Panc1 (cell line): ENCODE data around the gene ZDHHC8. TPM values are rescaled to one million over a fixed set of nuclear protein-coding genes. Genes with fewer than 3 reads are reported as not detected.

ENCODE experiments used
- ATAC-seq: fragments of 200-7000 bp; cut with Tn5 transposase; 2 replicates; pipeline ENCODE4 v1.9.1; 2020; ENCODE audit warnings: mild to moderate bottlenecking, moderate library complexity
- BruUV-seq: library from RNA; stranded (reverse); fragments of 400-500 nt; replicated peaks from 2 replicates; lab custom pipeline; 2021; lab: Mats Ljungman, UMichigan
- CTCF ChIA-PET: fragments of 300-600 bp; sonication (Branson Sonifier 250); formaldehyde crosslinking; loops from one replicate; lab custom pipeline; 2022; ENCODE audit warnings: antibody characterized with exemption; lab: Charles Lee
- POLR2A ChIA-PET: fragments of 300-600 bp; sonication (Branson Sonifier 250); formaldehyde crosslinking; loops from one replicate; lab custom pipeline; 2022; ENCODE audit warnings: antibody characterized with exemption; lab: Charles Lee
- DNase-seq: peaks from one replicate; pipeline ENCODE4 v3.0.0-alpha.2; 2010; ENCODE audit warnings: low read depth, low spot score
- H3K27ac ChIP-seq: 2 replicates; pipeline ENCODE4 v1.5.1; 2011; ENCODE audit warnings: mild to moderate bottlenecking, low read length, inconsistent platforms
- H3K27me3 ChIP-seq: fragments of 200-500 bp; sonication (Bioruptor generic); 2 replicates; pipeline ENCODE4 v1.6.0; 2014; ENCODE audit warnings: low read length, inconsistent platforms; ENCODE audit not compliant: control insufficient read depth, insufficient read depth
- H3K36me3 ChIP-seq: fragments of 200-500 bp; sonication (Bioruptor generic); 2 replicates; pipeline ENCODE4 v1.5.1; 2014; ENCODE audit warnings: inconsistent platforms, mild to moderate bottlenecking, low read length, moderate library complexity; ENCODE audit not compliant: control insufficient read depth, insufficient read depth
- H3K4me1 ChIP-seq: 2 replicates; pipeline ENCODE4 v1.5.1; 2011; ENCODE audit warnings: inconsistent platforms, mild to moderate bottlenecking, low read length, moderate library complexity; ENCODE audit not compliant: control insufficient read depth, insufficient read depth
- H3K4me3 ChIP-seq, 2 experiments: 2 replicates each; pipeline ENCODE4 v1.5.1; 2011 to 2012; ENCODE audit warnings: low read depth in 2 of 2, low read length in 2 of 2, mild to moderate bottlenecking in 2 of 2, inconsistent platforms in 1 of 2, moderate library complexity in 1 of 2
- H3K9me3 ChIP-seq: fragments of 200-500 bp; sonication (Bioruptor generic); 2 replicates; pipeline ENCODE4 v1.5.1; 2014; ENCODE audit warnings: low read depth, mild to moderate bottlenecking, inconsistent platforms, low read length, moderate library complexity; ENCODE audit not compliant: control insufficient read depth, insufficient read depth
- POLR2AphosphoS5 ChIP-seq: IDR thresholded peaks from 2 replicates; pipeline ENCODE4 v1.6.1; 2012; ENCODE audit warnings: mild to moderate bottlenecking, low read depth, low read length, moderate library complexity
- SIN3A ChIP-seq: IDR thresholded peaks from 2 replicates; pipeline ENCODE4 v1.6.1; 2012; ENCODE audit warnings: low read depth, mild to moderate bottlenecking, low read length, moderate library complexity, borderline replicate concordance; ENCODE audit not compliant: insufficient read depth
- TCF7L2 ChIP-seq: IDR thresholded peaks from 2 replicates; pipeline ENCODE4 v1.6.1; 2011; ENCODE audit warnings: mild to moderate bottlenecking, low read depth, low read length, inconsistent platforms
- in situ Hi-C: cut with HindIII; loops from 2 replicates; pipeline ENCODE4 v1.10.0; 2016; ENCODE audit warnings: low sequenced_read_pairs, low pct_unique_long_range_greater_than_20kb
- intact Hi-C: fragments of 100-400 bp; cut with micrococcal nuclease; formaldehyde crosslinking; loops from one replicate; pipeline ENCODE4 v1.10.0; 2022; ENCODE audit not compliant: unreplicated experiment
- total RNA-seq: library from RNA; stranded (reverse); gene quantifications from one replicate; pipeline ENCODE4 v1.2.1, GENCODE V29; 2021; ENCODE audit not compliant: unreplicated experiment
- TF ChIP-seq, protein P1 (sequence below), 2 experiments: IDR thresholded peaks; 2 replicates each; pipeline ENCODE4 v1.6.1; 2011 to 2012; ENCODE audit warnings: low read depth in 2 of 2, control low read depth in 1 of 2, low read length in 1 of 2, mild to moderate bottlenecking in 1 of 2, moderate library complexity in 1 of 2; ENCODE audit not compliant: insufficient read depth in 1 of 2
- TF ChIP-seq, protein P2 (sequence below): fragments of 450-650 bp; IDR thresholded peaks from 2 replicates; pipeline ENCODE4 v1.5.1; 2017; ENCODE audit warnings: mild to moderate bottlenecking

The ZDHHC8 gene
- total RNA-seq, 1 experiment from 2014 or later: 79.0 TPM

DNA sequence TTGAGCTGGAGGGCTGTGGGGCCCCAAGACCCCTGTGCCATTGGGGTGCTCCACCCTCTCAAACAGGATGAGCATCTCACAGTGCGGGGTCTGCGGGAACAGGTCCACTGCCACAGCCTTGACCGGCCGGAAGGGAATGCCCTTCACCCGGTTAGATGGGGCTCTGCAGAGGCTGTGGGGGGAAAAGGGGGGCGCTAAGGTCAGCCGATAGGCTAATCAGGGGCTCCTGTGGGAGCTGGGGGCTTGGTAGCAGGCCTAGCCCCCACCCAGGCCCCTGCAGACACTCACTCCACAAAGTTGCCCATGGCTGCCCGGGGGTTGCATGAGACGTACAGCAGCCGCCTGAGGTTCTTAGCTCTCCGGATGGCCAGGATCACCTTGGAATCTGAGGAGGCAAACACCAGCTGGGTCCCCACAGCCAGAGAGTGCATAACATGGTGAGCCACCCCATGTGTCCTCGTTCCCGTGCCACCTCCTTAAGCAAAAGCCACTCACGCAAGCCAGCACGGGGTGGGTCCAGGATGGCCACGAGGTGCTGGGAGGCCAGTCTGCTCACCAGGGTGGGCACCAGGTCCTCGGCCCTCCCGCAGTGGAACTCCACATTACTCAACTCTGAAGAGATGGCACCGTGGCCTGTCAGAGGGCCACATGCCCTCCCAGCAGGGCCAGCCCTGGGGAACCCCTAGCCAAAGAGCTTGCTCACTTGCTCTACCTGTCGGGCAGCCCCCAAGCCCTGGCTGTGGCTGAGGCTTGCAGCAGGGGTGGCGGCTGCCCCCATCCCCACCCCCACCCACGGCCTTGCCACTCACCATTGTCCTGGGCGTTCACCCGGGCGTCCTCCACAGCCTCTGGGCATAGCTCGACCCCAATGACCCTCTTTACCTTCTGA lies 18.7 kb upstream of the ZDHHC8 start:
- TF ChIP-seq, protein P1, sequence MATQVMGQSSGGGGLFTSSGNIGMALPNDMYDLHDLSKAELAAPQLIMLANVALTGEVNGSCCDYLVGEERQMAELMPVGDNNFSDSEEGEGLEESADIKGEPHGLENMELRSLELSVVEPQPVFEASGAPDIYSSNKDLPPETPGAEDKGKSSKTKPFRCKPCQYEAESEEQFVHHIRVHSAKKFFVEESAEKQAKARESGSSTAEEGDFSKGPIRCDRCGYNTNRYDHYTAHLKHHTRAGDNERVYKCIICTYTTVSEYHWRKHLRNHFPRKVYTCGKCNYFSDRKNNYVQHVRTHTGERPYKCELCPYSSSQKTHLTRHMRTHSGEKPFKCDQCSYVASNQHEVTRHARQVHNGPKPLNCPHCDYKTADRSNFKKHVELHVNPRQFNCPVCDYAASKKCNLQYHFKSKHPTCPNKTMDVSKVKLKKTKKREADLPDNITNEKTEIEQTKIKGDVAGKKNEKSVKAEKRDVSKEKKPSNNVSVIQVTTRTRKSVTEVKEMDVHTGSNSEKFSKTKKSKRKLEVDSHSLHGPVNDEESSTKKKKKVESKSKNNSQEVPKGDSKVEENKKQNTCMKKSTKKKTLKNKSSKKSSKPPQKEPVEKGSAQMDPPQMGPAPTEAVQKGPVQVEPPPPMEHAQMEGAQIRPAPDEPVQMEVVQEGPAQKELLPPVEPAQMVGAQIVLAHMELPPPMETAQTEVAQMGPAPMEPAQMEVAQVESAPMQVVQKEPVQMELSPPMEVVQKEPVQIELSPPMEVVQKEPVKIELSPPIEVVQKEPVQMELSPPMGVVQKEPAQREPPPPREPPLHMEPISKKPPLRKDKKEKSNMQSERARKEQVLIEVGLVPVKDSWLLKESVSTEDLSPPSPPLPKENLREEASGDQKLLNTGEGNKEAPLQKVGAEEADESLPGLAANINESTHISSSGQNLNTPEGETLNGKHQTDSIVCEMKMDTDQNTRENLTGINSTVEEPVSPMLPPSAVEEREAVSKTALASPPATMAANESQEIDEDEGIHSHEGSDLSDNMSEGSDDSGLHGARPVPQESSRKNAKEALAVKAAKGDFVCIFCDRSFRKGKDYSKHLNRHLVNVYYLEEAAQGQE (IDR thresholded peaks at IDR 0.05; ENCODE audit: insufficient read depth in 1 of 2, low read depth in 2 of 2, low read length in 1 of 2): no peak
- TF ChIP-seq TCF7L2: no peak
- TF ChIP-seq, protein P2, sequence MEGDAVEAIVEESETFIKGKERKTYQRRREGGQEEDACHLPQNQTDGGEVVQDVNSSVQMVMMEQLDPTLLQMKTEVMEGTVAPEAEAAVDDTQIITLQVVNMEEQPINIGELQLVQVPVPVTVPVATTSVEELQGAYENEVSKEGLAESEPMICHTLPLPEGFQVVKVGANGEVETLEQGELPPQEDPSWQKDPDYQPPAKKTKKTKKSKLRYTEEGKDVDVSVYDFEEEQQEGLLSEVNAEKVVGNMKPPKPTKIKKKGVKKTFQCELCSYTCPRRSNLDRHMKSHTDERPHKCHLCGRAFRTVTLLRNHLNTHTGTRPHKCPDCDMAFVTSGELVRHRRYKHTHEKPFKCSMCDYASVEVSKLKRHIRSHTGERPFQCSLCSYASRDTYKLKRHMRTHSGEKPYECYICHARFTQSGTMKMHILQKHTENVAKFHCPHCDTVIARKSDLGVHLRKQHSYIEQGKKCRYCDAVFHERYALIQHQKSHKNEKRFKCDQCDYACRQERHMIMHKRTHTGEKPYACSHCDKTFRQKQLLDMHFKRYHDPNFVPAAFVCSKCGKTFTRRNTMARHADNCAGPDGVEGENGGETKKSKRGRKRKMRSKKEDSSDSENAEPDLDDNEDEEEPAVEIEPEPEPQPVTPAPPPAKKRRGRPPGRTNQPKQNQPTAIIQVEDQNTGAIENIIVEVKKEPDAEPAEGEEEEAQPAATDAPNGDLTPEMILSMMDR: no peak
- no peak for TF ChIP-seq POLR2AphosphoS5
- TF ChIP-seq SIN3A: no peak
- Histone ChIP-seq H3K4me1 (peaks cover 13% of the 10 kb centered on the region), H3K27me3 (no peaks in the 10 kb centered on the region), H3K36me3 (peaks cover 4% of the 10 kb centered on the region), H3K4me3 (no peak overlapping the region), H3K27ac (no peak overlapping the region), H3K9me3 (no peaks in the 10 kb centered on the region)
- intact Hi-C loops (no loop called here), in situ Hi-C loops (no loop called here)
- ChIA-PET POLR2A (no interaction called here), CTCF (interaction anchor here (0.6 kb wide), 1 partner anchor 968 kb away, joined by 4 read pairs; no protein-coding TSS in a partner anchor)
- DNase-seq (no peak), ATAC-seq (no peak)
- BruUV-seq: no TSS peak

DNA sequence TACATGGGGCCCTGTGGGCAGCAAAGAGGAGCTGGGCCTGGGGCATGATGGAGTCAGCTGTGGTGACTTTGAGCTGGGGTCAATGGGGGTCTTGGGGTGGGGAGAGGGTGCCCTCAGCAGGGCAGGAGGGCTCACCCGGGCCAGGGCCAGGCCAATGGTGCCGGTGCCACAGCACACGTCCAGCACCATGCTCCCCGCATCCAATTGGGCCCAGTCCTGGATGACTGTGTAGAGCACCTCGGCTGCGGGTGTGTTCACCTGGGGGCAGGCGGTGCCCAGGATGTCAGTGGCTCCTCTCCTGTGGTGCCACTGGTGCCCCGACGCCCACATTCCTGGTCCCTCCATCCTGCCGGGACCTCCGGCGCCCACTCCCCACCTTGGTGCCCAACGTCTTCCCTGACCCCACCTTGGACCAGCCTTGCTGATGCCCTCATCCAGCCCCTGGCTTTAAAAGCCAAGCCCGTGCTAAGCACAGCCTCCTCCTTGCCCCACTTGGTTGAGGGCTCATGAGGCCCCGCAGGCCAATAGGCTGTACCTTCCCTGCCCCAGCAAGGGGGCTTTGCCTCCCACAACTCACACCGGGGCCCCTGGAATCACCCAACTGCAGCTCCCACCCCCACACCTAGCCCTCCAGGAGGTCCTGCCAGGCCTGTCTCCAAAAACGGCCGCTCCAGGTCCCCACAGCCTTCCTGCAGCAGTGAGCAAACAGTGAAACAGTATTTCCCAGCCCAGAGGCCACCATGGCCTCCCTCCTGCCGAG lies 17.9 kb upstream of the ZDHHC8 start:
- POLR2A ChIA-PET: no interaction called here

More for the DNA sequence above, 17.9 kb upstream of the ZDHHC8 start:
- DNase-seq: no peak
- Histone ChIP-seq H3K9me3 (no peaks in the 10 kb centered on the region), H3K27ac (no peak overlapping the region), H3K4me3 (no peak overlapping the region), H3K27me3 (no peaks in the 10 kb centered on the region), H3K36me3 (peaks cover 12% of the 10 kb centered on the region), H3K4me1 (peaks cover 13% of the 10 kb centered on the region)
- BruUV-seq: no TSS peak
- no peak for TF ChIP-seq SIN3A
- TF ChIP-seq, protein P2: no peak
- TF ChIP-seq, protein P1 (IDR thresholded peaks at IDR 0.05; ENCODE audit: insufficient read depth in 1 of 2, low read depth in 2 of 2, low read length in 1 of 2): no peak
- no peak for TF ChIP-seq TCF7L2
- TF ChIP-seq POLR2AphosphoS5: no peak
- ATAC-seq: no peak
- CTCF ChIA-PET: interaction anchor here (0.6 kb wide), 1 partner anchor 969 kb away, joined by 4 read pairs; no protein-coding TSS in a partner anchor
- in situ Hi-C loops: no loop called here
- intact Hi-C loops: no loop called here
